ENCODE results near the gene TTC33. TPM values are rescaled to one million over a fixed set of nuclear protein-coding genes. Genes with fewer than 3 reads are reported as not detected.
"Not testable (repeated sequence)": the region's sequence is repeated elsewhere in the genome, so short reads cannot be mapped to it uniquely, and the experiment has no call there.

Gene TTC33
- total RNA-seq, 1 donor from 2014 or later: 20.1 TPM

GRCh38 chr5:40798012-40798800 is 42.4 kb upstream of the TTC33 start, which contains the start of gene PRKAA1:
Gene PRKAA1, minus strand, starts transcription at chr5:40798374. Its CDS starts 185 bp downstream, at chr5:40798189.
- H3K27me3 Mint-ChIP-seq (ENCODE audit: low read depth): no peaks in the 10 kb centered on the region
- H3K9me3 Mint-ChIP-seq: no peaks in the 10 kb centered on the region
- peaks cover 5% of the 10 kb centered on the region for H3K36me3 Mint-ChIP-seq
- TF ChIP-seq CTCF (IDR thresholded peaks at IDR 0.05; ENCODE audit: unreplicated experiment): peak; percentile 67
- peak; percentile 83 to 94 for DNase-seq (ENCODE audit: low spot score in 2 of 2, unreplicated experiment in 2 of 2)
- H3K4me1 Mint-ChIP-seq: peaks cover 20% of the 10 kb centered on the region
- peak within 1 kb of the TSS; percentile 91 for H3K4me3 Mint-ChIP-seq
- H3K27ac Mint-ChIP-seq: peak within 1 kb of the TSS; percentile 96

GRCh38 chr5:40797273-40798011 is 41.7 kb upstream of the TTC33 start:
- TF ChIP-seq CTCF (IDR thresholded peaks at IDR 0.05; ENCODE audit: unreplicated experiment): no peak
- H3K4me3 Mint-ChIP-seq: peak overlapping the region; percentile 88
- peaks cover 5% of the 10 kb centered on the region for H3K36me3 Mint-ChIP-seq
- H3K9me3 Mint-ChIP-seq: no peaks in the 10 kb centered on the region
- peaks cover 20% of the 10 kb centered on the region for H3K4me1 Mint-ChIP-seq
- no peaks in the 10 kb centered on the region for H3K27me3 Mint-ChIP-seq (ENCODE audit: low read depth)
- peak overlapping the region; percentile 96 for H3K27ac Mint-ChIP-seq
- peak; percentile 66 to 75 for DNase-seq (ENCODE audit: low spot score in 2 of 2, unreplicated experiment in 2 of 2)

GRCh38 chr5:40796487-40796889 is 40.7 kb upstream of the TTC33 start:
- TF ChIP-seq CTCF (IDR thresholded peaks at IDR 0.05; ENCODE audit: unreplicated experiment): no peak
- no peak overlapping the region for H3K27ac Mint-ChIP-seq
- H3K9me3 Mint-ChIP-seq: no peaks in the 10 kb centered on the region
- H3K36me3 Mint-ChIP-seq: peaks cover 5% of the 10 kb centered on the region
- peak overlapping the region; percentile 88 for H3K4me3 Mint-ChIP-seq
- no peaks in the 10 kb centered on the region for H3K27me3 Mint-ChIP-seq (ENCODE audit: low read depth)
- DNase-seq (ENCODE audit: low spot score in 2 of 2, unreplicated experiment in 2 of 2): no peak
- peaks cover 22% of the 10 kb centered on the region for H3K4me1 Mint-ChIP-seq

GRCh38 chr5:40794877-40795276 is 39.1 kb upstream of the TTC33 start:
- H3K4me1 Mint-ChIP-seq: peaks cover 22% of the 10 kb centered on the region
- H3K4me3 Mint-ChIP-seq: not testable (repeated sequence)

GRCh38 chr5:40794340-40794739 is 38.6 kb upstream of the TTC33 start:
- not testable (repeated sequence) for H3K27me3 Mint-ChIP-seq (ENCODE audit: low read depth); DNase-seq (ENCODE audit: low spot score in 2 of 2, unreplicated experiment in 2 of 2); H3K9me3 Mint-ChIP-seq; H3K27ac Mint-ChIP-seq; H3K4me3 Mint-ChIP-seq; H3K36me3 Mint-ChIP-seq
- H3K4me1 Mint-ChIP-seq: peaks cover 20% of the 10 kb centered on the region

More at GRCh38 chr5:40794877-40795276, 39.1 kb upstream of the TTC33 start:
- not testable (repeated sequence) for DNase-seq (ENCODE audit: low spot score in 2 of 2, unreplicated experiment in 2 of 2); H3K27ac Mint-ChIP-seq; H3K36me3 Mint-ChIP-seq; H3K27me3 Mint-ChIP-seq (ENCODE audit: low read depth); H3K9me3 Mint-ChIP-seq

GRCh38 chr5:40792691-40793090 is 36.9 kb upstream of the TTC33 start:
- H3K4me1 Mint-ChIP-seq: peaks cover 14% of the 10 kb centered on the region

GRCh38 chr5:40791715-40792139 is 36.0 kb upstream of the TTC33 start:
- Mint-ChIP-seq H3K27ac (no peak overlapping the region), H3K36me3 (peaks cover 18% of the 10 kb centered on the region), H3K4me1 (peaks cover 8% of the 10 kb centered on the region), H3K9me3 (peaks cover 13% of the 10 kb centered on the region), H3K4me3 (no peak overlapping the region), H3K27me3 (ENCODE audit: low read depth) (no peaks in the 10 kb centered on the region)
- no peak for TF ChIP-seq CTCF (IDR thresholded peaks at IDR 0.05; ENCODE audit: unreplicated experiment)
- DNase-seq (ENCODE audit: low spot score in 2 of 2, unreplicated experiment in 2 of 2): no peak

More at GRCh38 chr5:40792691-40793090, 36.9 kb upstream of the TTC33 start:
- Mint-ChIP-seq H3K9me3 (peaks cover 10% of the 10 kb centered on the region), H3K36me3 (peaks cover 14% of the 10 kb centered on the region)
- not testable (repeated sequence) for H3K27ac Mint-ChIP-seq; DNase-seq (ENCODE audit: low spot score in 2 of 2, unreplicated experiment in 2 of 2); H3K27me3 Mint-ChIP-seq (ENCODE audit: low read depth); H3K4me3 Mint-ChIP-seq
